Mucosa of stomach (tissue), 1 donor: ENCODE data around the gene ZNF296.

Experiments
- H3K27me3 ChIP-seq: one replicate; pipeline ENCODE4 v1.7.0; 2013; ENCODE audit warnings: mild to moderate bottlenecking, low read length; ENCODE audit not compliant: control insufficient read depth, insufficient read depth
- H3K36me3 ChIP-seq: one replicate; pipeline ENCODE4 v1.7.0; 2013; ENCODE audit warnings: low read length; ENCODE audit not compliant: control insufficient read depth, insufficient read depth
- H3K4me1 ChIP-seq: one replicate; pipeline ENCODE4 v1.7.0; 2013; ENCODE audit warnings: mild to moderate bottlenecking, low read length; ENCODE audit not compliant: control insufficient read depth, insufficient read depth
- H3K4me3 ChIP-seq: one replicate; pipeline ENCODE4 v1.7.0; 2013; ENCODE audit warnings: low read length
- H3K9ac ChIP-seq: one replicate; pipeline ENCODE4 v1.7.0; 2013; ENCODE audit warnings: mild to moderate bottlenecking, low read length, moderate library complexity
- H3K9me3 ChIP-seq: one replicate; pipeline ENCODE4 v1.7.0; 2013; ENCODE audit warnings: mild to moderate bottlenecking, low read length, moderate library complexity; ENCODE audit not compliant: control insufficient read depth
- donor health status: Pancreatic carcinoma.

Gene ZNF296

DNA sequence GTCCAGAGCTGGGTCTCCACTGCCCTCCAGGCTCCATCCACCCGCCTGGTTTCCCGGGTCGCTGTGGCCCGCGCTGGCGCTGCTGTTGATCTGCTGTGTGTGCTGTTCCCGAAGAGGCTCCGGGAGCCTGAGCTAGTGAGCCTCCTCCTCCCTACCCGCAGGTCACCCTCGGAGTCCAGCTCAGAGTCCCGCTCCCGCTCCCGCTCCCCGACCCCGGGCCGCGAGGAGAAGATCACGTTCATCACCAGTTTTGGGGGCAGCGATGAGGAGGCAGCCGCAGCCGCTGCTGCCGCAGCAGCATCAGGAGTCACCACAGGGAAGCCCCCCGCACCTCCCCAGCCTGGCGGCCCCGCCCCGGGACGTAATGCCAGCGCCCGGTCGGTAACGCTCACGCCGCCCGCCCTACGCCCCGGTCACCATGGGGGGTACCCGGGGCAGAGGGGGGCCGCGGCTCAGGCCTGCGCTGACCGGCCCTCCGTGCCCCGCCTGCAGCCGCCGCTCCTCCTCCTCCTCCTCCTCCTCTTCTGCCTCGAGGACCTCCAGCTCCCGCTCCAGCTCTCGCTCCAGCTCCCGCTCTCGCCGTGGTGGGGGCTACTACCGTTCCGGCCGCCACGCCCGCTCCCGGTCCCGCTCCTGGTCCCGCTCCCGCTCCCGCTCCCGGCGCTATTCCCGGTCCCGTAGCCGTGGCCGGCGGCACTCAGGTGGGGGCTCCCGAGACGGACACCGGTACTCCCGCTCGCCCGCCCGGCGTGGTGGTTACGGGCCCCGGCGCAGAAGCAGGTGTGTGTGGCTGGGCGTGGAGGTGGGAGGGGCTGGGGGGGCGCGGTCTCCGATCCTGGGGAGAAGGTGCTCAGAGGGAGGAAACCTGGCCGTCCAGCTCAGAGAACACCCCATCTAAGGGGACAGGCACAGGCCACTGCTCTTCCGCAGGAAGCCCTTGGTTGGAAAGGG, 12.2 kb downstream of the ZNF296 start:
- H3K9me3 ChIP-seq: no peaks in the 10 kb centered on the region
- H3K4me3 ChIP-seq: no peak overlapping the region
- H3K27me3 ChIP-seq: no peaks in the 10 kb centered on the region
- H3K4me1 ChIP-seq: peaks cover 9% of the 10 kb centered on the region
- H3K9ac ChIP-seq: no peak overlapping the region
- H3K36me3 ChIP-seq: peaks cover 27% of the 10 kb centered on the region

DNA sequence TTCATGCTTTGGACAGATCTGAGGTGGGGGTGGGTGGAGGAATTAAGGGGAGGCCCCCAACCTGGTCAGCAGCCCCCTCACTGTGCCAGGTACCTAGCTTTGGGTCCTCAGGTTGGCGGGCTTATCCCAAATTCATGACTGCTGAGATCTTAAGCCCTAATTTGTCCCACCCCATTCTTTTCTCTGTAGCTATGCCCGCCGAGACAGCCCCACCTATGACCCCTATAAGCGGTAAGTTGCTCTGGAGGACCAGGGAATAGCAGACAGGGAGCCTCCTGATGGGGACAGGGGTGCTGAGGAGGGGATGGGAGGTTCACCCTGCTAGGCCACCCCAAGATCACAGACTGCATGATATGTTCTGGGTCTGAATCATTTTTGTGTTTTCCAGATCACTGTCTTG, 14.3 kb downstream of the ZNF296 start:
- H3K36me3 ChIP-seq: peaks cover 41% of the 10 kb centered on the region
- no peaks in the 10 kb centered on the region for H3K27me3 ChIP-seq
- peaks cover 6% of the 10 kb centered on the region for H3K4me1 ChIP-seq
- no peak overlapping the region for H3K4me3 ChIP-seq
- H3K9me3 ChIP-seq: no peaks in the 10 kb centered on the region
- no peak overlapping the region for H3K9ac ChIP-seq

DNA sequence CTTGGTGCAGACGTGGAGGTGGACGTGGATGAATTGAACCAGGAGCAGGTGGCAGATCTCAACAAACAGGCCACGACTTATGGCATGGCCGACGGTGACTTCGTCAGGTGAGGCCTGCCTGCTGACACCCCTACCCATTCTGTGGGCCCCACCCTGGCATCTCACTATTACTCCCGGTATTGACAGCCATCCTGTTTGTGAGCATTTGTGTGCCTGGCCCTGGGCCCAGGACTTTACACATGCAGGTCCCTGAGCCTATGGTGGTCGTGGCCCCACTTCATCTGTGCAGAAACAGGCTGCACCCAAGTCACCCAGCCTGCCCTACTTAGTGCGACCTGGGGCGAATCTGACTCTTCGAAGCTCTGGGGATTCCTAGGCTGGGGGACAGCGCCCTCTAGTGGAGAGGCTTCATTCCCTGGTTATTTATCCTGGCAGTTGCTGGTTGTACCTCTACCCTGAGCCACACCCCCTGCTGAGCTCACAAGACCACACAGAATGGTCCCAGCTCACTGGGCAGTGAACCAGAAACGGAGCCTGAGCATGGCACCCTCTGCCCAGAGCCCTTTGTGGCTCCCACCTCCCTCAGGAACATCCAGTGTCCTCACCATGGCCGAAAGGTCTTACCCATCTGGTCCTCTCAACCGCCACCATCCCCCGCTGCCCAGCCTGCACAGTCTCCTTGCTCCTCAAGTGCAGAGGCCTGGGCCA, 16.9 kb downstream of the ZNF296 start:
- peaks cover 6% of the 10 kb centered on the region for H3K4me1 ChIP-seq
- no peaks in the 10 kb centered on the region for H3K9me3 ChIP-seq
- peaks cover 53% of the 10 kb centered on the region for H3K36me3 ChIP-seq

DNA sequence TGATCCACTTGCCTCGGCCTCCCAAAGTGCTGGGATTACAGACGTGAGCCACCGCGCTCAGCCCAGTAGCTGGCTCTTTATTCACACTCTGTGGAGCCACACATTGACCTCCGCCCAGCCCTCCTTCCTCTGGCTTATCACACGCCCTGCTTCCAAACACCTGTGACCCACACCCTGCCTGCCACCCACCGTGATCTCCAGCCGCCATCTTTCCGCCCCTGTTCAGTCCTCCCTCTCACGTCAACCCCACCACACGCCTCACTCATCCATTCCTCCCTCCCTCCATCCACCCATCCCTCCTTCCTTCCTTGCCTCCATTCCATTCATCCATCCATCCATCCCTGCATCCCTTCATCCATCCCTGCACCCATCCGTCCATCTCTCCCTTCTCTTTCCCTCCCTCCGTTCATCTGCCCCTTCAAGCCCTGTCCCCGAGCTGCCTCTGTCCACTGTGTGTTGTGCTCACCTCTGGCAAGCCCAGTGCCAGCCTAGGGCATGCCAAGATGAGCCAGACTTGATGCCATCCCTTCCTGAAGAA, 17.6 kb downstream of the ZNF296 start:
- H3K9me3 ChIP-seq: no peaks in the 10 kb centered on the region
- H3K9ac ChIP-seq: no peak overlapping the region
- H3K4me1 ChIP-seq: peaks cover 6% of the 10 kb centered on the region
- H3K4me3 ChIP-seq: no peak overlapping the region
- peaks cover 53% of the 10 kb centered on the region for H3K36me3 ChIP-seq
- no peaks in the 10 kb centered on the region for H3K27me3 ChIP-seq

More for the DNA sequence above, 16.9 kb downstream of the ZNF296 start:
- Histone ChIP-seq H3K9ac (no peak overlapping the region), H3K27me3 (no peaks in the 10 kb centered on the region), H3K4me3 (no peak overlapping the region)

DNA sequence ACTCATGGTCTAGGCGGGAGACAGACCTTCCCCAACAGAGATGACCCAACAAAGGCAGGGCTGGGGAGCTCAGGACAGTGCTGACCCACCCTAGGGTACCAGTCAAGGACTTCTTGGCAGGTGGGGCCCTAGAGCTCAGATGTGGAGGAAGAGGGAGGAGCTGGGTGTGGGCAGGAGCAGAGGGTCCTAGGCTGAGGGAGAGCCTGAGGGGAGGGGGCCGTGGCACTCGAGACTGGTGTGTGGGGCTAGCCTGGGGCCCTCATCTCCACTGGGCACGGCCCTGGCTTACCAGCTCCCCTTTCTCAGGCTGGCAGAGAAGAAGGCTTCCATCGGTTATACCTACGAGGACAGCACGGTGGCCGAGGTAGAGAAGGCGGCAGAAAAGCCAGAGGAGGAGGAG, 18.8 kb downstream of the ZNF296 start:
- no peaks in the 10 kb centered on the region for H3K27me3 ChIP-seq
- no peak overlapping the region for H3K4me3 ChIP-seq
- no peak overlapping the region for H3K9ac ChIP-seq
- peaks cover 14% of the 10 kb centered on the region for H3K4me1 ChIP-seq
- no peaks in the 10 kb centered on the region for H3K9me3 ChIP-seq
- H3K36me3 ChIP-seq: peaks cover 57% of the 10 kb centered on the region

DNA sequence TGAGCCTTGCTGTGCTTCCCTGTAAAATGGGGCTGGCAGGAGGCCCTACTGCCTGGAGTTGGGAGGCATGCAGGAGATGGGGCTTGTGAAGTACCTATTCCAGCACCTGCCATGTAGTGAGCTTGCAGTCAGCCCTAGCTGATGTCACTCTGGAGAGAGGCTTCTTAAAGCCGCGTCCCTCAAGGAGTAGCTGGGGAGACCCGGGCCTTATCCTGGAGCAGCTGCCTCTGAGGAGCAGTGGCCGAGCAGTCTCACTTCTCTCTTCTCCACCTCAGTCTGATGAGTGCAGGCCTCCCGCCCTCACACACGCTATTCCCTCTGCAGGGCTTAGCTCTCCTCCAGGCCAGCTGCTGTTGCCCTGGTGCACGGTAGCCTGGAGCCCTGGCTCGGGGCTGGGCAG, 19.4 kb downstream of the ZNF296 start:
- Histone ChIP-seq H3K4me1 (peaks cover 19% of the 10 kb centered on the region), H3K9me3 (no peaks in the 10 kb centered on the region), H3K36me3 (peaks cover 57% of the 10 kb centered on the region), H3K9ac (no peak overlapping the region), H3K4me3 (no peak overlapping the region), H3K27me3 (no peaks in the 10 kb centered on the region)

DNA sequence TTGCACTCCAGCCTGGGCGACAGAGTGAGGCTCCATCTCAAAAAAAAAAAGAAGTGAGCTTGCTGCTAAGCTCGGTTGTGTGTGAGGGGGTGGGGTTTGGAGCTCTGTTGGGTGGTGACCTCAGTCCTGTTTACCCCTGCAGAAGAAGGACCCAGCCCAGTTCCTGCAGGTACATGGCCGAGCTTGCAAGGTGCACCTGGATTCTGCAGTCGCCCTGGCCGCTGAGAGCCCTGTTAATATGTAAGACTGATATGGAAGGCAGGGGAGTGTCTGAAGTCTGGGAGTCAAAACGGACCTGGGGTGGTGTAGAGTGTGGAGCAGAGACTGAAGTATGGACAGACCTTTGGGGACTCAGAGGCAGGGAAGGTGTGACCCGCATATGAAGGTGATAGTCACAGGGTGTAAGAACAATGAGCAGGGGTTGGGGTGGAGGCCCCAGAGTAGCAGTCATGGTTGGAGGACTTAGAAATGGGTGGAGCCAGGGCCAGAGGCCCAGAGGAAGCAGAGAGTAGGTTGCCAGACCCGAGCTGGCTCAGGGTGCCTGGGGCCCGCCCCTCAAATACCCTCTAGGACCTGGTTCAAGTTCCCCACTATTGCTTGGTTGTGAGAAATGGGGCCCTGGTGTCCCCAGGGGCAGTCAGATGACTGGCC, 24.2 kb downstream of the ZNF296 start:
- Histone ChIP-seq H3K4me3 (no peak overlapping the region), H3K9me3 (no peaks in the 10 kb centered on the region), H3K36me3 (peaks cover 22% of the 10 kb centered on the region), H3K9ac (peak overlapping the region; percentile 70), H3K4me1 (peaks cover 41% of the 10 kb centered on the region), H3K27me3 (no peaks in the 10 kb centered on the region)

DNA sequence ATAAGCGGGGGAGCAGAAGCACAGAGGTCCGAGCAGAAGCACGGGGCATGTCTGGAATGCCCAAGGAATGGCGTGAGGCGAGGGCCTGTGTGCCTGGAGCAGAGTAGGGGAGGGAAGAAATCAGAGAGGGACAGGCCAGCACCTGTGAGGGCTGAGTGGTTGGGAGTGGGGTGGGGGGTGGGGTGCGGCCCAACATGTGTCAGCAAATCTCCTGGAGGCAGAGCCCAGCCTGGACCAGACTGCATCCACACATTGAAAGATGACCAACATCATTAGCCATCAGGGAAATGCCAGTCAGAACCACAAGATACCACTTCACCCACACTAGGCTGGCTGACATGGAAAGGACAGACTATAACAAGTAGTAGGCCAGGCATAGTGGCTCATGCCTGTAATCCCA, 26.2 kb downstream of the ZNF296 start:
- peaks cover 61% of the 10 kb centered on the region for H3K4me1 ChIP-seq
- H3K27me3 ChIP-seq: no peaks in the 10 kb centered on the region
- no peak overlapping the region for H3K4me3 ChIP-seq
- no peaks in the 10 kb centered on the region for H3K9me3 ChIP-seq
- H3K36me3 ChIP-seq: peaks cover 6% of the 10 kb centered on the region
- no peak overlapping the region for H3K9ac ChIP-seq

DNA sequence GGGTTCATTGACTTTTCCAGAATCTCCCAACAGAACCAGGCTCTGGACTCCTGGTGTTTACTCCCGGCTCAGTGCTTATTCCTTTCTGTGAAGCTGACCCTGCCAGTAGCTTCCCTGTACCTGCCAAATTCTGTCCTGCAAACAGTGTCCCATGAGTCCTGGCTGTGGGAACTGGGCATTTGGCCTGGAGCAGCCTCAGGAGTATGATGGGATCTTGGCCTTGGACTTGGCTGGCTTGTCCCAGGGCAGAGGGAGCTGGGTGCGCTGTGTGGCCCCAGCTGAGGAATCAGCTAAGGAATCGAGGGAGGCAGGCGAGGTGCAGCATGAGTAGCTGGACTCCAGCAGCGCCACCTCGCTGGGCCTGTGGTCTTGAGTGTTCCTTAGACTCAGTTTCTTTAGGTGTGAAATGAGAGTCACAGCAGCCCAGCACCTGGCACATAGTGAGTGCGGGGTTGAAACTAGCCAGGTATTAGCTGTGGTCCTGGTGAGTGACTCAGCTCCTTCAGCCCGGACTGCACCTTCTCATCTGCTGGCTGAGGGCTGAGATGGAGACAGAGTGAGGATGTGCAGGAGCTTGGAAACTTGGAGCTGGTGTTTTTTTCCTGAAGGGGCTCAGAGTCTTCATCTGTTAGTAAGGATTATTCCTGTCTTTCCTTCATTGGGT, 27.1 kb downstream of the ZNF296 start:
- no peak overlapping the region for H3K4me3 ChIP-seq
- peaks cover 69% of the 10 kb centered on the region for H3K4me1 ChIP-seq
- H3K36me3 ChIP-seq: peaks cover 4% of the 10 kb centered on the region
- no peak overlapping the region for H3K9ac ChIP-seq
- no peaks in the 10 kb centered on the region for H3K27me3 ChIP-seq
- no peaks in the 10 kb centered on the region for H3K9me3 ChIP-seq

DNA sequence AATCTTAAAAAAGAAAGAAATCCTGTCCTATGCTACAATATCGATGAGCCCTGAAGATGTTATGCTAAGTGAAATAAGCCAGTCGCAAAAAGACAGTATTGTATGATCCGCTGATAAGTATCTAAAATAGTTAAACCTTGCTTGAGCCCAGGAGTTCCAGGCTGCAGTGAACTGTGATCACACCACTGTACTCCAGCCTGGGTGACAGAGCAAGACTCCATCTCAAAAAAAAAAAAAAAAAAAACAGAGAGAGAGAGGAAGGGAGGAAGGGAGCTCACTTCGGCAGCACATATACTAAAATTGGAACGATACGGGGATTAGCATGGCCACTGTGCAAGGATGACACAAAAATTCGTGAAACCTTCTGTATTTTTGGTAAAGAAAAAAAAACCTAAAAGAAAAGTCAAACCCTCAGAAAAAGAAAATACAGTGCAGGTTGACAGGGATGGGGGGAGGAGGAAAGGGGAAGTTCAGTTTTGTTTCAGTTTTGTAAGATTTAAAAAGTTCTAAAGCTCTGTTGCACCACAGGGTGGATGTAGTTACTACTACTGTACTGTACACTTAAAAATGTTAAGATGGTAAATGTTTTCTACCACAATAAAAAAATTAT, 29.0 kb downstream of the ZNF296 start:
- Histone ChIP-seq H3K27me3 (no peaks in the 10 kb centered on the region), H3K4me1 (peaks cover 68% of the 10 kb centered on the region), H3K9me3 (no peaks in the 10 kb centered on the region), H3K9ac (no peak overlapping the region), H3K36me3 (no peaks in the 10 kb centered on the region), H3K4me3 (no peak overlapping the region)

DNA sequence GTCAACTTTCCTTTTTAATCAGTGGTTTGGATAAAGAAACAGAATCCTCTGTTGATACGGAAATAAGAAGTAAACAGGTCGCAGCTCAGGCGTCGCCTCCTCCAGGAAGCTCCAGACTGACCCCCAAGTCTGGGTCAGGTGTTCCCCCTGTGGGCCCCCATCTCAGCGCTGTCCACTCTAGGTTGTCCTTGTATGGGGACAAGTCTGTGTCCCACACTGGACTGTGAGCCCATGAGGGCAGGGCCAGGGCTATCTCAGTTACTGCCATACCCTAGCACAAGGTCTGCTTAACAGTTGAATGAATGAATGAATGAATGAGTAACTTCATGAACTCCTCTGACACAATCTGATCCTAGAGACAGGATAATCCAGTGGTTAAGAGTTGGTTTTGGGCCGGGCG, 29.9 kb downstream of the ZNF296 start:
- Histone ChIP-seq H3K4me3 (peak overlapping the region; percentile 7), H3K36me3 (no peaks in the 10 kb centered on the region), H3K4me1 (peaks cover 71% of the 10 kb centered on the region), H3K27me3 (no peaks in the 10 kb centered on the region), H3K9me3 (no peaks in the 10 kb centered on the region), H3K9ac (peak overlapping the region; percentile 51)
